HS-5 (cell line): ENCODE data around the gene IRF2BPL.
A peak's percentile ranks its signal among the peaks of the same experiment; 100 is the strongest.

ENCODE experiments used
- DNase-seq: peaks from one replicate; pipeline ENCODE4 v3.0.0-alpha.2; 2012; ENCODE audit warnings: low read depth

The IRF2BPL gene

DNA sequence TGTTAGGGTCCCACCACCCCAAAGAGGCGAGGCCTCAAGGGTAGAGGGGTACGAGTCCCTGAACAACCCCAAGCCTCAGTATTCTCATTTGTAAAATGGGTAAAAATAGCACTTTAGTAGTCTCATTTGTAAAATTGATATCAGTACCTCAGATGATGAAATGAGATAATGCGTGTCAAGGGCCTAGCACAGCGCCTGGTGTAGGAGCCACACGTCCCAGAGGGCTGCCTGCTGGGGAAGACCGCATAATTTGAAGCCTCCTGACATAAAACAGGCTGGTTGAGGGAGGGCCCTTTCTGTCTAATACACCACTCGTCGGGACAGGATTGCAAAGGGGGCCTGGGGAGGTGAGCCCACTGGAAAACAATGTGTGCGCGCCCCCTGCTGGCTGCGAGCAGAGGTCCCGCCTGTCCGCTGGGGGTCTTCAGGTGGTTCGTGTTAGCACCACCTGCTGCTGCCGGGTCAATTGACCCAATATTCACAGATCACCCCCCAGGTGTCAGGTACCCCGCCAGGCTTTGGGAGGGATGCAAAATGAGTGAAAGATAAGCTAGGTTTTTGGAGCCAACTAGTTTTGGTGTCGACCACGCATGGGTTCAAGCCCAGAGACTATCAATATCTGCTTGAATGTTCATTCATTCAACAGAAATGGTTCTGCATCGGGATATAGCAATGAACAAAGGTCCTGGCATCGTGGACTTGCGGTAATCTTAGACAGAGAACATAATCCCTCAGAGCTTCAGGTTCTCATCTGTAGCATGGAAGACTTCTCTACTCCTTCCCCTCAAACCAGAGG is 24.7 kb upstream of the IRF2BPL start:
- DNase-seq: no peak

DNA sequence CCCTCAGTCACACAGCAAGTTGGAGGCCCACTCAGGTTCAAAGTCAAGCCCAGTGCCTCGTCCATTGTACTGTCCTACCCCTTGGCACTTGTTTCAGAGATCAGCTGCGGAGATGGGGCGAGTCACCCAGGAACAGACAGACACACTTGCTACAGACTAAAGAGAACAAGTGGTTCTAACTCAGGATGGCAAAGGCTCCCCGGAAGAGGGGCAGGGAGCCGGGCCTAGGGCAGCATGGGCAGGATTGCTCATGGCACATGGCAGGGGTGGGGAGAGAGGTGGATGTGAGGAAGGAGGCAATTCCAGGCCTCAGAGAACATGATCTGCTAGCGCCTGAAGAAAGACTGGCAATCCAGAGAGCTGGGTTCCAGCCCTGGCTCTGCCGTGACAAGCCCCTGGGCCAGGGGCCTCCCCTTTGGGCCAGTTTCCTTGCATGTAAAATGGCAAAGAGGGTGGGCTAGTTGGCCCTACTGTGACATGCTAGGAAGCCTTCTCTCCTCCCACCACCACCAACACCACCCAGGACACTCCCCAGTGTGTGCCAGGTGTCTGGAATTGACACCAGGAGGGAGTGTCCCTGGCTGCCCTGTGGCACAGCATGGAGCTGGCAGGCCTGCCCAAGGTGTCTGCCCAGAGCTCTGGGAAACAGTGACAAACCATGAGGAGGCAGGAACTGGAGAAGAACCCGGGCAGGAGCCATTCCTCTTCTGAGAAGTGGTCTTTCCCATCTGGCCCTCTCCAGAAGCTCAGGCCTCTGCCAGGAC is 24.0 kb upstream of the IRF2BPL start:
- no peak for DNase-seq

DNA sequence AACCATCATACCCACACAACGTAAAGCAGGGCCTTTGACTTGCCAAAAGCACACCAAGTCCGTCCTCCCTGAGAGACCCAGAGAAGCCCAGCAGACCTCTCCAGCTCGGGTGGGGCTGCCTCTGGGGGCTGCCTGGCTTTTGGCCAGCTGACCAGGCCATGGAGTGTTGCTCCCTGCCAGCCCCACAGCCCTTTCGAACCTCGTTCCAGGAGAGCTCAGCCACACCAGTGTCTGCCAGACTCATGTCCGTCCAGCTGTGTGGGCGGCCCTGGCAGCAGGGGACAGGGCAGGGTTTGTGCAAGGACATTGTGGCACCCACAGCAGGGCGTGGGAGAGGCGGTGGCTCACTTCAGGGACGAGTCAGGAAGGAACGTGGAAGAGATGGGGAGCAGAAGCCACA is 22.6 kb upstream of the IRF2BPL start:
- no peak for DNase-seq

DNA sequence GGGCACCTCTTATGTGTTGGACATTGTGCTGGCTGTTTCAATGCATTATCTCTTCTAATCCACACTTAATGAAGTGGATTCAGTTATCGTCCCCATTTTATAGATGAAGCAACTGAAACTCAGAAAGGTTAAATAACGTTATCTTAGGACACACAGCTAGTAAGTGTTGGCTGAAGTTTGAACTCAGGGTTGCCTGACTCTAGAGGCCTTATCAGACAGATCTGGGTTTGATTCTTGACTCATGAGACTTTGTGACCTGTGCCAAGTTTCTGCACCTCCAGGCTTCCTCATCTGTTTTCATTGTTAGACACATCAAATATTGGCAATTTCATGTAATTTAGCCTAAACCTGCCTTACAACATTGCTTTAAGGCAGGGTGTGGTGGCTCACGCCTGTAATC is 18.2 kb upstream of the IRF2BPL start:
- no peak for DNase-seq

DNA sequence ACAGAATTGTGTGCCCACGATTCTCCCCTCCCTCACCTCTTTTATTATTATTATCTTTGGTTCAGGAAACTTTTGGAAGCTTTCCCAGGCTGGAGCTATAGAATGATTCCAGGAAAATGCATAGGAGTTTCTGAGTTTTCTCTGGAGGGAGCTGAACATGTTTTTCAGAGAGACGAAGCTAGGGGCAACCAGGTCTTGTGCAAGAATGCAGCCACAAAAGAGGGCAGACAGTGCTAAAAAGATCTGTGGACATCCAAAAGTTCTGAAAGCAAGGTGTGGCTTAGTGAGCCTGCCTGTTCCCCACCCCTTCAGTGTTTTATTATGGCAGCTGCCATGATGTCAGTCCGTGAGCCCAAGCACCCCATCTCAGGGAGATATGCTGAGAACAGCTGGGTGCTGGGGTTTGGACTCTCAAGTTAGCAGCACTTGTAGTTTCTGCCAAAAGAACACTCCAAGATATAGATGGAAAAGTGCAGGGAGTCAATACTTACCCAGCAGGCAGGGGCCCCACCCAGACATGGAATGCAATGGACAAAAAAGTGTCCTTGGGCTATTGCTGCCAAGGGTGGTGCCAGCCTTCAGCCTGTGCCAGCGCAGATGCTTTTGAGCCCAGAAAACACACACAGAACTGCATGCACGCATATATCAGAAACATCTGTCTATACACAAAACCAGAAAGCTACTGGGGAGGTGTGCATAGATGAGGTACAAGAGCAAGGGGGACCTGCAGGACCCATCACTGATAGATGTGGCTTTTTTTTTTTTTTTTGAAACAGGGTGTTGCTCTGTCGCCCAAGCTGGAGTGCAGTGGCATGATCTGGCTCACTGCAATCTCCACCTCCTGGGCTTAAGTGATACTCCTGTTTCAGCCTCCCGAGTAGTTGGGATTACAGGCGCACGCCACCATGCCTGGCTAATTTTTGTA is 17.0 kb upstream of the IRF2BPL start:
- no peak for DNase-seq

DNA sequence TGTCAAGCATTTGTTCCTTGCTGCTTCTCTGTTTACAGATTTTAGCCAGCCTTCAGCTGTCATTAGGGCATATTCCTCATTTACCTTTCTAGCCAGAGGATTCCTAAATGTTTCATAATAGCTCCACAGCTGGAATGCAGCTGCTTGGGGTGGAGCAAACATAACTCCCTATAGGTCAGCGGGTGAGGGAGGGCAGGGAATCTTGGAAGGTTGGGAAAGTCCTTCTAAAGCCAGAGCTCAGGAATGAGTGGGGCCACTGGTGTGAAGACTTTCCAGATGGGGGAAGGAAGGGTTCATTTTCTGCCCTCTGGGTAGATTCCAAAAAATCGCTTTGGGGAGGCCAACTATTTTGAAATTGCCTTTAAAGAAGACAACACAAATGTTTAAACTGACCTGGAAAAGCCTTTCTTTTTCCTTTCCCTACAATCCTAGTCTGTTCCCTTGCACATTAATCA is 16.3 kb upstream of the IRF2BPL start:
- no peak for DNase-seq

DNA sequence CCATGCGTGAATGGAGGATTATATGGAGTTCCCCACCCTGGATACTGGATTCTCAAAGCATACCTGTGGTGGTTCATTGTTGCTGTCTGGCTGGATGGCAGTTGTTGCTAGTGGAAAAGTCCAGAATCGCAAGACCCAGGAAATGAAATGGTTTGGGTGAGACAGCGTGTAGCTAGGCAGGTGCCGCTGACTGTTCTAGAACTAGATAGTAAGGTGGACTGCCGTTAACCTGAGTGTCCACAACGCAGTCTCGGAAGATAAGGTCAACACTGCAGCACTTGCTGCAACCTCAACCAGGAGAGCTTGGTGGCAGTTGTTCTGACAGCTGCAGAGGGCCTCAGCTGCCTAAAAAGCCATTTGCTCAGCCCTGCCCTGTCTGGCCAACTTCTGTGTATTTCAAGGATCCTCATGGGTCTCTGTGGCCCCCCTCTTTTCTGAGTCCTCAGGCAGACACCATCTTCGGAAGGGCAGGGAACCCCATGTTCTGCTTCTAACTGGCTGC is 15.5 kb upstream of the IRF2BPL start:
- DNase-seq: no peak

DNA sequence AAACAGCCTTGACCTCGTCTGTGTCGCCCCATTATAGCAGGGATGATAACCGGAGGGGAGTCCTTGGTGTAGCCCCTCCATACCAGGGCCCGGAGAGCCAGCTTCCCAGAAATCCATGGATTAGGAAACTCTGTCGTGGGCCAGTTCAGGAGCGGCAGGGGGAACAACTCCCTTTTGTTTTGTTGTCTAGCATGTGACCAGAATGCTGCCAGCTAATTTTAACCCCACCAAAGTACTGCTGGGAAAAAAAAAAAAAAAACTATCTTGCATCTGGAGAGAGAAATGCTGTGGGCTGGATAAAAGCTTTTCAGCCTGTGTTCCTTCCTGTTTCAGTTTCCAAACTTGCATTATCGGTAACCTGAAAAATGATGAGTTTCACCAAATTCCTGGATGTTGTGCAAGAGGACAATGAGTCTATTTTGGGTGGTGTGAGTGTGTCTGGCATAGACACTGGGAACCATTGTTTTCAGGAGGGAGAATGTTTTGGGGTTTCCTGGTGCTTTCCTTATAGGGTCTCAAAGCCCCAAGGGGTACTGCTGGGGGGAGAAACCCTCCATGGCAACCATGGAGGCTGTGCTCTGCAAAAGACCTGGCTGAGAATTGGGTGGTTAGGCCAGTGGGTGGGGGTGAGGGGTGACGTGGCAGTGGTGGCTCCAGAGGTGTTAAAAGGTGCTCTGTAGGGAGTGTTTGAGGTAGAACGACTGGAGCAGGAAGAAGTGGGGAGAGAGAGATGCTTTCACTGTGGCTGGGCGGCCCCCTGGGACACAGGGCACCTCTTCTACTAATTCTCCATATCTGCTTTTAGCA is 14.9 kb upstream of the IRF2BPL start:
- peak; percentile 85 for DNase-seq

DNA sequence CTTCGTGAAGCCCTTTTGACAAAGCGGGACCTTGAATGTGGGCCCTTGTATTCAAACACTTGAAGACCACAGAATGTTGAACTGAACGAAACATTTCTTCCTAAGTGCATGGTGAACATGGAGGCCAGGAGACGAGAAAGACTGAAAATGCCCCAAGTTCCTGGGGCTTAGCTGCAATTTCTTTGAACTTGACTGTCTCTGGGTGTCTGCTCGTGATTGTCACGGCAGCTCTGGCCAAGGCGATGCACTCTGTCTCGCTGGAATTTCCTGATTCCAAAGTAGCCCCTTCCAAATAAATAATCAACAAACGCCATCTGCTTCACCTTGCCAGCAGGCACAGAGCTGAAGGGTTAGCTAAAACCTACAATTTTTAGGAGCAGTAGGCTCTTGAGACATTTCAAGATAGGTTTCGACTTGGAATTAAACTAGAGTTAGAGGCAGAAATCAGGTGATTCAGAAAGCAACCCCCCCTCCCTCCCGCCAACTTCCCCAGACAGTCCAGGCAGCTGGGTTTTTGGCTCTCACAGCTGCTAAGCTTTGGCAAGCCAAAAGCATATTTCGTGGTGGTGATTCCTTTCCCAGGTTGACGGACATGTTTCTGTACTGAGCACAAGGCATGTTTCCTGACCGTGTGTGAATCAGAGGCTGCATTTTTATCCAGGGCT is 13.5 kb upstream of the IRF2BPL start:
- DNase-seq: no peak

DNA sequence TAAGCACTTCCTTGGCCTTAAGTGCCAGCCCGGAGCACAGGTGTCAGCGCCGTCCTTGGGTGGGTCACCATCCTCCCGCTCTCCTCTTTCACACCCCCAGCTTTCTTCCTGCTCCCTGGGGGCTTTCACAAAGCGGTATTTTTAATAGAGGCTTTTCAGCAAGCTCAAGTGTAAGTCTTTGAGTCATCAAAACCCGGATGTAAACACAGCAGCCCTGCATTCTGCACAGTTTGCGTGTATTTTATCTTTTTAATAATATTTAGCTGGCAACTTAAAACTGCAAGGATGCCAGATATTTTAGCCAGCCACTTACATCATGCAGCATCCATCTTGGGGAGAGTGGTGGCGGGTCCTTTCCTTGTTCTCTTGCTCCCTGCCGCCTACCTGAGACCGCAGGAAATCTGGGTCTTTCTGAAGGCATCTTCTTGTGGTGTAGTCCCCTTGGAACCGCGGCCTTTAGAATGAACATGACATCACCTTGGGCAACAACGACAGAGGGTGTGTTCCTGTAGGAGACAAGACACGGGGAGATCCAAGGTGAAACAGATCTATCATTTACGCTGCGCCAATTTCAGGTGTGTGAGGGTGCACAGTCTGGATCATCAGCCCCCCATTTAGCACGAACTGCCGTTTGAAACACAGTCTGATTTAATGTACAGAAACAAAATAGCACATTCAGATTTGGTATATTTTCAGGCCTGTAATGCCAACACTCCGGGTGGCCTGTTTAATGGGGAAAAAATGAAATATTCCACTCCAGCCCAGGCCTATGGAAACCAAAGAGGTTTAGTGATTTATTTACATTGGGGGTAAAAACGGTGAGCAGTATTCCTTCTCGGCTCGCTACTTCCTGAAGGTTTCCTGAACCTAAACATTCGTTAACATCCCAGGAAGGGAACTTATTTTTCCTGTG is 12.5 kb upstream of the IRF2BPL start:
- peak; percentile 69 for DNase-seq

DNA sequence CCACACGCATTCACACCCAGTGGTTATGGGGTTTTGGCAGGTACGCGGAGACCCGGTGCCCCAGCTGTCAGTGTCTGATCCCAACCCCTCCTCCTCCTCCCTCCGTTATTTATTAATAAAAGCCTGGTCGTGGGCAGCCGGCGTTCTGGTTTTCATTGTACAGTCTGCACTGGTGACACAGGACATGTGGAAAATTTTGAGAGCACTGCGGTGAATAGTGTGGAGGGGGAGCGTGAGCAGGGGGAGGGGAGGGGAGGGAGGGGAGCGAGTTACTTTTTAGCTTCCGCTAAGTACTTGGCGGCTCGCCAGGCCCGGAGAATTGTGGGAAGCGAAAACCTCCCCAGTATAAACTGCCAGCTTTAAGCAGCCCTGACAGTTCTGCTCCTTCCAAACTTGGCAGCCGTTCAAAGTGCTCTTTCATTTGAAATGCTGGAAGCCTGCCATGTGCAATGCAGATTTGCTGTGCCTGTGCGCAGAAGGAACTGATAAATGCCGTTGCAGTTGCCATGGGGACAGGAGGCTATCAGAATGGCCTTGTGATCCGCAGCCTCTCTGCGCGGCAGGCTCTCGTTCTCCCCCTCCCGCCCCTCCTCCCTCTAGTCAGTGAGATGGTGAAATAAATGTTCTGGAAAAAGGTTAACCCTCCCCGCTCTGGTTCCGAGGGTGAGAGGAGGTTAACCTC is 11.7 kb upstream of the IRF2BPL start:
- peak; percentile 91 for DNase-seq

DNA sequence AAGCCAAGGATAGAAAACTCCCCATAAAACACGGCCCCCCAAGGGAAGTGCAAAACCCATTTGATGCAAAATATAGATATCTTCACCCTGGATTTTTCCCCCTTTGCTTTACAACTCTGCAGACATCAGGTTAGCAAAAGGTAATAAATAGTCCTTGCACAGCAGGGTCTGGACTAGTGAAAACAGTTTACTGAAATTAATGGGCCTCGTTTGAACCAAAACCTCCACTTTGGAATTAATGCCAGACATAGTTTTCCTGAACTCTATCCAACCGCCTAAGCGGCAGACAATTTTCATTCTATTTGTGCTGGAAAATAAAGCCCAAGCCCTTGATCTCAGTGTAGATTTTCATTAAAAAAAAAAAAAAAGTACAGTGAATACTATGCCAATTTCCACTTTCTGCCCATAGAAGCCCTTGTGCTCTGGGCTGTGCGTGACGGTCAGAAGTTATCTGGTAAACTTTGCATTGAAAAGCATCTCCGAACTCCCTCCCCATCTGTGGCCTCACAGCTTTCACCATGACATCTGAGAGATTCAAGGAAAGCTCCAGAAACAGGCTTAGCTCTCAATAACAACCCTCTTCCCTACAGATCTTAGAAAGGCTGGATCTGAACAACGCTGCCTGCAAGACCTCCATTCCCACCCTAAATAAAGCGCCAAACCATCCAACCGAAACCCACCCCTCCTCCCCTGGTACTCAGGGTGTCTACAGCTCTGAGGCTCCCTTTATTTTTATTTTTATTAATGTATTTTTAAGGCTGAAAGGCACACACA is 11.0 kb upstream of the IRF2BPL start:
- no peak for DNase-seq

DNA sequence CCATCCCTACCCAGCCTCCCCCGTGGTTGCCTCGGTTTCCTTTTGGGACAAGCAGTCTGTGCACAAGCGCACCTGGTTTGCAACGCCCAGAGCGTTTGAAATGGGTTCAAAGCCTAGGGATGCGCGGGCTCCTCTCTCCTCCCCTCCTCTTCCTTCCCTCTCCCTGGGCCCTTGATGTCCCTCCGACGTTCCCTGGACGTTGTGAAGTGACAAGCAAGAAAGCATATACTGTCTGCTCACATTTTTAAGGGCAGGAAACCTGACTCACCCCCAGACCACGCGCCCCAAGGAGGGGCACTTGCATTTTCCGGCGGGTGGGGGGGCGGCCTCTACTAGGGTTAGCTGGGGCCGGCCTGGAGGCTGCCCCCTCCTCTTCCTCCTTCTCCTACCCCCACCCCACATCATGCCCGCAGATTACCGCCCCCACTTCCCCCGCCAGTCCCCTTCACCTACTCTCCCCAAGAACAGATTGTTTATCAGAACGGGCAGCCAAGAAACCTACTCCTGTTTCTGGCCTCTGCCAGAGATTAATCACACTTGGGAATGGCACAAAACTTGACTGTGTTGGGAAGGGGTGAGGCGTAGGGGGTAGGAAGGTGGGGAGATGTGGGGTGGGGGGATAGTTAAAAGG is 9.5 kb upstream of the IRF2BPL start:
- DNase-seq: no peak

DNA sequence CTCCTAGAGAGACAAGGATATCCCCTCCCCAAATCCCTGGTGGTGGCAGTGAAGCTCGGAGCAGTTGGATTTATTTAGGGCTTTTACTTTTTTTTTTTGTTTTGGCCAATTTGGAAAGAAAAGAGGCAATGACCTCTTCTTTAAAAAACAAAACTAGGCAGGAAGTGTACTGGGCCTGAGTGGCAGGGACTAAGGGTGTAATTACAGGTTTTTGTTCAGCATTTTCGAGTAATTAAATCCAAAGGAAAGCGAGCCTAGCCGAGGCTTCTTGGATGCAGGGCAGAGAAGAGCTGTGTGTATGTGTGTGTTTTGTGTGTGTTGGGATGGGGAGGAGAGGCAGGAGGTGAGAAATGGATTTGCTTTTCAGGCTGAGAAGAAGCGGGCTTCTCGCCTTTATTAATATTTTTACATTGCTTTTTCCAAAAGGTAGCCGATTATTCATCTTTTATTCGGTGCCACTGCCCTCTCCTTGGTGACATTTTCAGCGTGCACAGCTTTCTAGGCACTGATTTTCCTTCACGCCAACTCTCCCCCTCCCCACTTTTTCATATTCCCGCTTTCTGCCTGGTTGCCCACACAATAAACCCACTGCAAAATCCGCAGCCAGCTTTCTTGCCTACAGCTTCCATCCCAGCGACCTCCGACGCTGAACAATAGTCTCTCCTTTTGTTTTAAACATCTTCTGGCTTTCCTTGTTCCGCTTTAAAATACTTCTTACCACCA is 8.9 kb upstream of the IRF2BPL start:
- DNase-seq: no peak

DNA sequence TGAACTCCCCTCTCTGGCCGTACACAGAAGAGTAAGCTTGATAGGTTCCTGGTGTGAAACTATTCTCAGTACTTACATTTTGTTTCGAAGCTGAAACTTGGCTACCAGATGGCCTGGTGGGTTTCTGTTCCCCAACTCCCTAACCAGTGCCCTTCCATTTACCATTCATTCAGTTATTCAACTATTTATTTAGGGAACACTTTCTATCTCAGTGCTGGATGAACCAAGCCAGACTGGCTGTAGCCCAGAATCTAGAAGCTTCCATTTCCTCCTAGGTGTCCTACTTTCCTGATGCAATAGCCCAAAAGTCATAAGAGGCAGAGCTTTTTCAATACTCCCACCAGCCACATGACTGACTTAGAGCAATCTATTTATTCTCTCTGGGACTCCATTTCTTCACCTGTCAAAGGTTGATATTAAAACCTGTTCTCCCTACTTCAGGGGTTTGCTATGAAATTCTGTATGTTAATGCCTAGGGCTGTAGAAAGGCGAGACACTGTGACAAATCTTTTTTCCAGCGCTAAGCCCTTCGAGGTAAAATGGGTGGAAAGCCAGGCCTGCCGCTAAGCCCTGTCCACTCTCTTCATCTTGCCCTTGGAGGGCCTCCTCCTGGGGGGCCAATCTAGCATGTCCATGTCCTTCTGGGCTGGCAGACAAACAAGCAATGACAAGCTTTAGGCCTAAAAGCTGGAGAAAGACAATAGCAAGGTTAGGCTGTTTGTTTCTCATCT is 8.1 kb upstream of the IRF2BPL start:
- DNase-seq: no peak

DNA sequence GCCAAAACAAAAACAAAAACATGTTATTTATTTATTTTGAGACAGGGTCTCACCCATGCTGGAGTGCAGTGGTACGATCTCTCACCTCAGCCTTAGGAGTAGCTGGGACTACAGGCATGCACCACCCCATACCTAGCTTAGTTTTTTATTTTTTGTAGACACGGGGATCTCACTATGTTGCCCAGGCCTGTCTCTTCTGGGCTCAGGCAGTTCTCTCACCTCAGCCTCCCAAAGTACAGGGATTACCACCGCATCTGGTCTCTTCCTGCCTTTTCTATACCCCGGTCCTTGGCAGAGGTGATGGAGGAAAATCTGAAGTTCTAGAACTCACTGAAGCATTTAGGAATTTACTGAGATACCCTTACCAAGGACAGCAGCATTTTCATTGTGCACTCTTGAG is 6.8 kb upstream of the IRF2BPL start:
- no peak for DNase-seq
